ENCODE results near the gene RUSF1.
A peak's percentile ranks its signal among the peaks of the same experiment; 100 is the strongest.
"Not testable (repeated sequence)": the region's sequence is repeated elsewhere in the genome, so short reads cannot be mapped to it uniquely, and the experiment has no call there.

The RUSF1 gene

DNA sequence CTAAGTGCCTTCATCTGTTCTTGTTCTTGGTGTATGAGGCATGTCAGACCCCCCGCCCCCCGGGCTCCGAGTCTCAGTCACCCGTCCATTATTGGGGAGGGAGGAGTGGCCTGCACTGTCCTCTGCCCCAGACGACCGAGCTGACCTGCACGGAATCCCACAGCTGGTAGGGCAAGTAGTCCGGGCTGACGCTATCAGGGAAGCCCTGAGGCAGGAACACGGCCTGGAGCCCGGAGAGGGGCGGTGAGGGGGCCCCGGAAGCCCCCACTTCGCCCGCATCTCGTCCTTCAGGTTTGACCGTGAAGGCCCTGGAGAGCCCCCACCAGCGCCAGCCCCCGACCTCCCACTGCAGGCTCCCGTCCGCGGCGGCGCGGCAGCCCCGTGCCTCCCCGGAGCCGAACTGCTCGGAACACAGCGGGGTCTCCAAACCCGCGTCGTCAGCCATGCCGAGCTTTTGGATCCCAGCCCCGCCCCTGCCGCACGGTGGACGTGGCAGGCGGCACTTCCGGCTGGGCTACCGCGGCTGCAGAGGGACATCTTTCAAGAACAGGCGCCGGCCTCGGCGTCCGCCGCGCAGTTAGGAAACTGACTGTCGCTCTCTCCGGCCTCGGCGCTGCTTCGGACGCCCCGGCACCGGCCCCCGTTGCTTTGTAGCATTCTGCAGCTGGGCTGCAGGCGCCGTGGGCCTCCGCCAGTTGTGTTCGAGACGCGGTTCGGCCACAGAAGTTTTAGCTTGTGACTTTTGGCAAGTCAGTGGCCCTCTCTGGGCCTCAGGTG is at the start of gene RUSF1:
TSS of gene RUSF1 (minus strand) at position 463 of the 777 bp plus-strand sequence. CDS start at position 445, 18 bp downstream.
- peak; percentile 72 for DNase-seq (ENCODE audit: low read depth)

DNA sequence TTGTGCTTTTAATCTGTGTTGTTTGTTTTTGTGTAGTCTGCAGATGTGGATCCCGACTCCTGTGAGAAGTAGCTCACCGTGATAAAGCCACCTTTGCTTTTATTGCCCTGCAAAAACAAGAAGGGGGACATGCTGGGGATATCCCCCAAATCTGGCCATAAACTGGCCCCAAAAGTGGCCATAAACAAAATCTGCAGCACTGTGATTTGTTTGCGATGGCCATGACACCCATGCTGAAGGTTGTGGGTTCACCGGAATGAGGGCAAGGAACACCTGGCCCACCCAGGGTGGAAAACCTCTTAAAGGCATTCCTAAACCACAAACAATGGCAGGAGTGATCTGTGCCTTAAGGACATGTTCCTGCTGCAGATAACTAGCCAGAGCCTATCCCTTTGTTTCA is 34.6 kb upstream of the RUSF1 start:
- DNase-seq (ENCODE audit: low read depth) = no peak

GRCh38 chr16:31539762-31540161 is 31.6 kb upstream of the RUSF1 start:
- DNase-seq (ENCODE audit: low read depth) = not testable (repeated sequence)

GRCh38 chr16:31538243-31538598 is 30.0 kb upstream of the RUSF1 start:
- not testable (repeated sequence) for DNase-seq (ENCODE audit: low read depth)

- no peak for DNase-seq (ENCODE audit: low read depth)
Observed at GRCh38 chr16:31537362-31538242, 29.4 kb upstream of the RUSF1 start.

DNA sequence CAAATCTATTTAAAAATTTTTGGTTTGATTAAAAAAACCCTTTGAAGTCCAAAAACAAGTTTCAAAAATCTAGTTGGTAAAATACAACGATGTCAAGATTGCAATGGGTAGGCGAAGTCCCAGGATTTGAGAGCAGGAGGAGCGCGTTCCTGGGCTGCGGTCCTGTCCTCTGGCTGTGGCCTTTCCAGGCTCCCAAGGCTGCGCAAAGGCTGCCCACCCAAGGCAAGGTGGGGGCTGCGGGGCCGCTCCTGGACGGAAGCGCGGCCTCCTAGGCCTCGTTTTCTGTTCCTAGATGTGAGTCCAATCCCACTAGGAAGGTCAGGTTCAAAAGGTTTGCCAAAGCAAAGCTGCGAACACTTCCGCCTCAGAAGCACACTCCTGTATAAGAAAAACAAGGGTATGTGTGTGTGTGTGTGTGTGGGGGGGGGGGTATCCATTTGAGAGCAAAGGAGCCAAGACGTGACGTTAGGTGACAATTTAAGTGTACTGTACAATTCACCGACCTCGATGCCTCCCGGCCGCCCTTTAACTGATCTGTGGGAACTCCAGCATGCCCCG is 28.7 kb upstream of the RUSF1 start:
- no peak for DNase-seq (ENCODE audit: low read depth)

DNA sequence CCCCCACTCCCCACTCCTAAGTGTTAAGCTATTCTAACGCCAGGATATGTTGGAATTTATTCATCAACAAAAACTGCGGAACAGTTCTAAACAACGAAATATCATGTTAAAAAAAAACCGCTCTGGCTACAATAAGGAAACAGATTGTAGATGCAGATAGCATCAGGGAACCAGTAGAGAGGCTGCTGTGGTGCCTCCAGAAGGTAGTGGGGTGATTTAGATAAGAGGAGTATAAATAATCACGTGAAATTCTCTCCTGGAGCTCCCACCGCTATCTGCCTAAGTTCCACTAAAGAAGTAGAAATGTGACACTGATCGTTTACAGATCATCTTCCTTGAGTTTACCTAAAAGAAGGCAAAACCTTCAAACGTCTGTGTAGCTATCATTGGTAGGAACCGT is 27.5 kb upstream of the RUSF1 start:
- DNase-seq (ENCODE audit: low read depth) = no peak

DNA sequence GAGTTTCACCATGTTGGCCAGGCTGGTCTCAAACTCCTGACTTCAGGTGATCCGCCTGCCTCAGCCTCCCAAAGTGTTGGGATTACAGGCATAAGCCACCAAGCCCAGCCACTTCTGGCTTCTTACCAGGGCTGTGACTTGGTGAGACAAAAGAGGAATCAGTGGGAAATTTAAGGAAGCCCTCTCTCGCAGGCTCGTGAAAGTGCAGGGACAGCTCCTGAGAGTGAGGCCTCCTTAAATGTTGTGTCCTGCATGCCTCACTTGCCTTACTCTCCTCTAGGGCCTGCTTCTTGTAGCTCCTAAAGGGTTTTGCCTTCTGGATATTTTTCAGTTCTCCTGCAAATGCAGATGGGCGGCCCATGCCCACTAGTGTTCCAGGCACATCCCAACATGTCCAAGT is 24.7 kb upstream of the RUSF1 start:
- no peak for DNase-seq (ENCODE audit: low read depth)

DNA sequence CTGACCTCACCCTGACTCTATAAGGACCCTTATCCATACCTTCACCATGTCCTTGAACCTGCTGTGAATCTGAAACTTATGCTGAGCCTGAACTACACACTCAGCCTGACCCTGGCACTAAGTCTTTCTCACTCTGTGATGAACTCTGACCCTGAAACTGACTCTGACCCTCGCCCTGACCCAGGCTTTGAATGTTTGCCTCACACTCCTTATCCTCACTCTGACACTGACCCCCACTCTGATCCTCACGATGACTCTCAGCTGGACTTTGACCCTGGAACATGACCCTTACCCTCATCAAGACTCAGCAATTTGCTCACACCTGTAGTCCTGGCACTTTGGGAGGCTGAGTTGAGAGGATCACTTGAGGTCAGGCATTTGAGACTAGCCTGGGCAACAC is 23.9 kb upstream of the RUSF1 start:
- DNase-seq (ENCODE audit: low read depth) = no peak

DNA sequence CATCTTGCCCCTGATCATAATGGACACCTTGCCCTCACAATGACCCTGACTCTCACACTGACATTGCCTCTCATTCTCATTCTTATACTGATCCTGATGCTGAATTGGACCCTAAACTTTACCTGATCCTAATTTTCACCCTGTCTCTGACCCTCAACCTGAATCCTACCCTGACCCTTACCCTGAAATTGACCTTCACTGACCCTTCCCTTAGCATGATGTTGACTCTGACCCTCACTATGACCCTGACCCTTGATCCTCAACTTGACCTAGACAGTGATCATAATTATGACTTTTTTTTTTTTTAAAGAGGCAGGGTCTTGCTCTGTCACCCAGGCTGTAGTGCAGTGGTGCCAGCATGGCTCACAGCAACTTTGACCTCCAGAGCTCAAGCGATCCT is 22.9 kb upstream of the RUSF1 start:
- no peak for DNase-seq (ENCODE audit: low read depth)

DNA sequence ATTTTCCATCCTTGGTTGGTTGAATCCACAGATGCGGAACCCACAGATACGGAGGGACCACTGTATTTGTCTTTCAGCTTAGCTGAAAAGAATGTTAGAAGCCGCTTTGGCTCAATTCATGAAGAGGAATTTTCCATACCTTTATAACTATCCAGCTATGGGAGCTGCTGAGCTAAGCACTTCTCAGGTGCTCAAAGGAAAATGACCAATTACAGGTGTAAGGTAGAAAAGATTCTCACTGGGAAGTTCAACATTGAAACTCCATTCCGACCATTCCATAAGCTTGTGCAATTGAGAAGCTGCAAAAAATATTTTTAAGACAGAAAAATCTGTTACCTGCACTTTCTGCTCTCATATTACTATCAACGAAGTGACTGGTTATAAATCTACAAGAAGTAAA is 22.2 kb upstream of the RUSF1 start:
- no peak for DNase-seq (ENCODE audit: low read depth)

GRCh38 chr16:31529937-31530312 is 21.7 kb upstream of the RUSF1 start:
- no peak for DNase-seq (ENCODE audit: low read depth)

- DNase-seq (ENCODE audit: low read depth) = peak; percentile 0
Observed at GRCh38 chr16:31529108-31529936, 21.1 kb upstream of the RUSF1 start.

GRCh38 chr16:31528523-31529107 is 20.4 kb upstream of the RUSF1 start:
- no peak for DNase-seq (ENCODE audit: low read depth)

- no peak for DNase-seq (ENCODE audit: low read depth)
Observed at GRCh38 chr16:31527734-31528274, 19.6 kb upstream of the RUSF1 start, which contains the start of gene AHSP. AHSP (plus strand) TSS chr16:31527900; CDS start chr16:31528140, 240 bp downstream.

GRCh38 chr16:31525113-31525512 is 16.9 kb upstream of the RUSF1 start:
- DNase-seq (ENCODE audit: low read depth) = no peak

GRCh38 chr16:31523768-31524167 is 15.6 kb upstream of the RUSF1 start:
- DNase-seq (ENCODE audit: low read depth) = not testable (repeated sequence)

DNA sequence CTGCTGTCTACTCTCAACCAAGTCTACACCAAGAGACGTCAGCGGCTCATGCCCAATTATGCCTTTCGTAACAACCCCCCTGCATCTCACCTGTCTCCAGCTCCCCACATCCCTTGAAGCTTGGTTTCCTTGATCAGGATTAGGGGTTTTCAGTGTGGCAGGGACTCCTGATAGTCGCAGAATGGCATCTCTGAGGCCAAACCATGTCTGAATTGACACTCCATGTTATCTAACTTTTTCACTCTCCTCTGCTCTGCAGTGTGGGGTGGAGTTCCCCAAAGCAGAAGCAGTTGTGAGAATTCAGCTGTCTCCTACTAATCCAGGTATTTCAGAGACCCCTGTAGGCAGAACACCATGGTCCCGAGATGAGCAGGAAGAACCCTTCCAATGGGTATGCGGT is 13.9 kb upstream of the RUSF1 start:
- DNase-seq (ENCODE audit: low read depth) = no peak

DNA sequence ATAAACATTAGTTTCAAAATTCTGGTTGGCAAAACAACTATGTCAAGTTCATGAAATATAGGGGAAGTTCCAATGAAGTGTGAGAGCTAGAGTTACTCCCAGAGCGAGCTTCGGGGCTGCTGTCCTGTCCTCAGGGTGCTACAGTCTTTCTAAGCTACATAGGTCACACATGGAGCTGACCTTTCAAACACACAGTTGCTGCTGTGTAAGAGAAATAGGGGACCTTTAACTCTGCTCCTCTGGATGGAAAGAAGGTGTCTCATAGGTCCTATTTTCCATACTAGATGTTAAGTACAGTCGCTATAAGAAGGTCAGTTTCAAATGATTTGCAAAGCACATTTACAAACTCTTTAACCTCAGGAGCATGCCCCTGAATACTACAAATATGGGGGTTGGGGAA is 13.2 kb upstream of the RUSF1 start:
- DNase-seq (ENCODE audit: low read depth) = no peak

GRCh38 chr16:31519759-31520431 is 11.7 kb upstream of the RUSF1 start:
- DNase-seq (ENCODE audit: low read depth) = no peak

Data from GM04504 (cell line).